ENCODE data around the gene LRRC26.
"Not testable (repeated sequence)": the region's sequence is repeated elsewhere in the genome, so short reads cannot be mapped to it uniquely, and the experiment has no call there.

Gene LRRC26

DNA sequence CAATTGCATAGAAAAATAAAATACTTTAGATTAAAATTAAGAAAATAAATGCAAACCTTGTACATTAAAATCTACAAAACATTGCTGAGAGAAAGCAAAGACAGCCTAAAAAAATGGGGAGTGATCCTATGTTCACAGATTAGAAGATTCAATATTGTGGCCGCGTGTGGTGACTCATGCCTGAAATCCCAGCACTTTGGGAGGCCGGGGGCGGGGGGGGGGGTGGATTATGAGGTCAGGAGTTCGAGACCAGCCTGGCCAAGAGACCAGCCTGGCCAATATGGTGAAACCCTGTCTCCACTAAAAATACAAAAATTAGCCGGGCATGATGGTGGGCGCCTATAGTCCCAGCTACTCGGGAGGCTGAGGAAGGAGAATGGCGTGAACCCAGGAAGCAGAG, 34.7 kb downstream of the LRRC26 start:
- H3K27me3 ChIP-seq (ENCODE audit: control insufficient read depth in 2 of 2, insufficient read depth in 2 of 2, low read length in 2 of 2) = peaks cover 24% of the 10 kb centered on the region in 2 donors
- not testable (repeated sequence) for H3K9ac ChIP-seq (ENCODE audit: low read depth in 1 of 2, low read length in 2 of 2); H3K27ac ChIP-seq (ENCODE audit: low read depth in 2 of 2, low read length in 2 of 2); H3K36me3 ChIP-seq (ENCODE audit: control insufficient read depth in 2 of 2, insufficient read depth in 2 of 2, low read length in 2 of 2); H3K4me1 ChIP-seq (ENCODE audit: control insufficient read depth in 2 of 2, insufficient read depth in 2 of 2, low read length in 2 of 2); H3K9me3 ChIP-seq (ENCODE audit: control insufficient read depth in 2 of 2, low read length in 2 of 2); H3K4me3 ChIP-seq (ENCODE audit: low read length in 2 of 2)

DNA sequence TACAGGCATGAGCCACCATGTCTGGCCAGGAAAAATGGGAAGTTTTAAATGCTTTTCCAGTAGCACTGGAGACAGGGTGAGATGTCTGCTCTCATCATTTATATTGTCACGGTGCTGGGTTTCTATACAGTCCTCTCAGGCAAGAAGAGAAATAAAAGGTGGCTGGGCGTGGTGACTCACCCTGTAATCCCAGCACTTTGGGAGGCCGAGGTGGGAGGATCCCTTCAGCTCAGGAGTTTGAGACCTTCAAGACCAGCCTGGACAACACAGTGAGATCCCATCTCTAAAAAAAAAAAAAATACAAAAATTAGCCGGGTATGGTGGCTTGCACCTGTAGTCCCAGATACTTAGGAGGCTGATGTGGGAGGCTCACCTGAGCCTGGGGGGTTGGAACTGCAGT, 35.7 kb downstream of the LRRC26 start:
- no peak overlapping the region for H3K27ac ChIP-seq (ENCODE audit: low read depth in 2 of 2, low read length in 2 of 2)
- H3K4me1 ChIP-seq (ENCODE audit: control insufficient read depth in 2 of 2, insufficient read depth in 2 of 2, low read length in 2 of 2) = no peaks in the 10 kb centered on the region
- H3K27me3 ChIP-seq (ENCODE audit: control insufficient read depth in 2 of 2, insufficient read depth in 2 of 2, low read length in 2 of 2) = peaks cover 19% of the 10 kb centered on the region in 2 donors
- no peak overlapping the region for H3K4me3 ChIP-seq (ENCODE audit: low read length in 2 of 2)
- H3K36me3 ChIP-seq (ENCODE audit: control insufficient read depth in 2 of 2, insufficient read depth in 2 of 2, low read length in 2 of 2) = no peaks in the 10 kb centered on the region
- no peaks in the 10 kb centered on the region for H3K9me3 ChIP-seq (ENCODE audit: control insufficient read depth in 2 of 2, low read length in 2 of 2)
- no peak overlapping the region for H3K9ac ChIP-seq (ENCODE audit: low read depth in 1 of 2, low read length in 2 of 2)

DNA sequence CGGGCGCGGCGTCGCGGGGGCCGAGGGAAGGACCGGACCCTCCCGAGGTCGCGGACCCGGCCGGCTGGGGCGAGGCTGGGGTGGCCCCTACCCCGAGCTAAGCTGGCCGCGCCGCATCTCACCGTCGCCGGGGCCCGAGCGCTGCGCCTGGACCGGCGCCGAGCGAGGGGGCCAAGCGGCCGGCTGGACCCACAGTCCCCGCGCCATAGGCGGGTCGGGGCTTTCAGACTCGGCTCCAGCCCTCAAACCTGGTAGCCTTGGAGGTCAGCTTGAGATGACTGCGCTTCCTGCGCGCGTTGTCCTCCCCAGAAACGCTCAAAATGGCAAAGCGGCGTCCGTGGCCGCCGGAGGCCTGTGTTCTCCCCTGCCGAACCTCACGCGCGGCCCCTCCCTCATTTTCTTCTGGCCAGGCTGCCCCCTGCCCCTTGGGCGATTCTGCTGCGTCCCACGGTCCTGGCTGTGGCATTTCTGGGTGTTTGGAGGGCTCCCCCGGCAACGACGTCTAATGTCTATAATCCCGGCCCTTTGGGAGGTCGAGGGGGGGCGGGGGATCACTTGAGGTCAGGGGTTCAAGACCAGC, 39.6 kb downstream of the LRRC26 start:
- peak overlapping the region; percentile 29 to 52 for H3K27ac ChIP-seq (ENCODE audit: low read depth in 2 of 2, low read length in 2 of 2)
- no peaks in the 10 kb centered on the region for H3K36me3 ChIP-seq (ENCODE audit: control insufficient read depth in 2 of 2, insufficient read depth in 2 of 2, low read length in 2 of 2)
- H3K9me3 ChIP-seq (ENCODE audit: control insufficient read depth in 2 of 2, low read length in 2 of 2) = no peaks in the 10 kb centered on the region
- peaks cover 16 to 22% of the 10 kb centered on the region in 2 donors for H3K4me1 ChIP-seq (ENCODE audit: control insufficient read depth in 2 of 2, insufficient read depth in 2 of 2, low read length in 2 of 2)
- no peaks in the 10 kb centered on the region for H3K27me3 ChIP-seq (ENCODE audit: control insufficient read depth in 2 of 2, insufficient read depth in 2 of 2, low read length in 2 of 2)
- H3K9ac ChIP-seq (ENCODE audit: low read depth in 1 of 2, low read length in 2 of 2) = peak overlapping the region in 1 of 2 donors; percentile 70
- H3K4me3 ChIP-seq (ENCODE audit: low read length in 2 of 2) = peak overlapping the region; percentile 79 to 80

DNA sequence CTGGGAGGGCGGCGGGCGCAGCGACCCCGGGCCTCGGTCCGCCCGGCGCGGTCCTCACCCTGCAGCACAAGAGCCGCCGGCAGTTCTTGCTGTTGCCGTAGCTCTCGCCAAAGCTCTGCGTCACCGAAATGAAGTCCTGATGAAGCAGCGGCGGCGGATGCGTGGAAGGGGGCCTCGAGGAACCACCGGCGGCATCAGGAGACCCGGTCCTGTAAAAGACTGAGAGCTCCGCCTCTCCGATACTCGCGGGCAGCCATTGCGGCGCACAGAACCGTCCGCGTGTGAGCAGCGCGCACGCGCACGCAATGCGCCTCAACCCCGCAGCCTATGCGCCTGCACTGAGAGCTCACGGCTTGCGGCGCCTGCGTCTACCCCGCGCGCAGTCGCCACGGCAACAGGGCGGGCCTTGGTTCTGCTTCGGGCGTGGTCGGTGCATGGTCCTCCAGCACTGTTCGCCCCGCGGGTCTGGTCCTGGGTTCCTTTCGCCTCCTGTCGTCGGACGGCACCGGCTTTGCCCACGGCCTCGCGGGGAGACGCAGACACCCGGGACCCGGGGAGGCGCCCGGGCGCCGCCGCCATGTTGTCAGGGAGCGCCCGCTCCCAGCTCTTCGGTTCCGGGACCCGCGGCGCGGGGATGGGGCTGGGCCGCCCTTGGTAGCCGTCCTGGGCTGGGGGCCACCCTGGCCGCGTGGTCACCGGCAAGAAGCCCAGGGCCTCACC, 40.2 kb downstream of the LRRC26 start:
- peak overlapping the region; percentile 63 to 70 for H3K9ac ChIP-seq (ENCODE audit: low read depth in 1 of 2, low read length in 2 of 2)
- no peaks in the 10 kb centered on the region for H3K36me3 ChIP-seq (ENCODE audit: control insufficient read depth in 2 of 2, insufficient read depth in 2 of 2, low read length in 2 of 2)
- peaks cover 16 to 22% of the 10 kb centered on the region in 2 donors for H3K4me1 ChIP-seq (ENCODE audit: control insufficient read depth in 2 of 2, insufficient read depth in 2 of 2, low read length in 2 of 2)
- H3K27ac ChIP-seq (ENCODE audit: low read depth in 2 of 2, low read length in 2 of 2) = peak overlapping the region; percentile 29 to 52
- H3K27me3 ChIP-seq (ENCODE audit: control insufficient read depth in 2 of 2, insufficient read depth in 2 of 2, low read length in 2 of 2) = no peaks in the 10 kb centered on the region
- H3K9me3 ChIP-seq (ENCODE audit: control insufficient read depth in 2 of 2, low read length in 2 of 2) = no peaks in the 10 kb centered on the region
- peak overlapping the region; percentile 79 to 80 for H3K4me3 ChIP-seq (ENCODE audit: low read length in 2 of 2)

DNA sequence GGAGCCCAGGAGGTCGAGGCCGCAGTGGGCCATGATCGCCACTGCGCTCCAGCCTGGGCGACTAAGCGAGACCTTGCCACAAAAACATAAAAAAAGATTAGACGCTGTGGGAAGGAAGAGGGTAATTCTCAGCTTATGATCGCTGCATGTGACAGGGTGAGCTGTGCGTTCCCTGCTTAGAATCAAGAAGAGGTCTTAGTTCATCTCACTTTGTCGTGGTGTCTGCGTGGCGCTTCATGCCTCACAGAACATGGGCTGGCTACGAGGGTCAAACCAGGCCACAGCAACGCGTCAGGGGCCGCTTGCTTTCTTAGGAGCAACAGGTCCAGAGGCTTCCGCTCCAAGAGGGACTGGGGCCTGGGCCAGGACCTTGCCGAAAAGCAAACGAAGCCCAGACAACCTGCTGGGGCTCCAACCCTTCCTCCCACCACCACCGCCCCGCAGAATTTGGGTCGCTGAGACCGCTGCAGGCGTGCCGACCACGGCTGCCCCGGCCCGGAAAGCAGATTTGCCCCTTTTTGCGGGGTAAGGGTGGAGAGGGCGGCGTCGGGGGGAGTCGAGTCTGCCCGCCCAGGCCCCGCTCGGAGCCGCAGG, 40.9 kb downstream of the LRRC26 start:
- Histone ChIP-seq H3K4me1 (ENCODE audit: control insufficient read depth in 2 of 2, insufficient read depth in 2 of 2, low read length in 2 of 2) (peaks cover 16 to 22% of the 10 kb centered on the region in 2 donors), H3K36me3 (ENCODE audit: control insufficient read depth in 2 of 2, insufficient read depth in 2 of 2, low read length in 2 of 2) (no peaks in the 10 kb centered on the region), H3K4me3 (ENCODE audit: low read length in 2 of 2) (peak overlapping the region; percentile 79 to 80), H3K9ac (ENCODE audit: low read depth in 1 of 2, low read length in 2 of 2) (peak overlapping the region; percentile 47 to 70), H3K27me3 (ENCODE audit: control insufficient read depth in 2 of 2, insufficient read depth in 2 of 2, low read length in 2 of 2) (no peaks in the 10 kb centered on the region), H3K27ac (ENCODE audit: low read depth in 2 of 2, low read length in 2 of 2) (peak overlapping the region in 1 of 2 donors; percentile 52), H3K9me3 (ENCODE audit: control insufficient read depth in 2 of 2, low read length in 2 of 2) (no peaks in the 10 kb centered on the region)

DNA sequence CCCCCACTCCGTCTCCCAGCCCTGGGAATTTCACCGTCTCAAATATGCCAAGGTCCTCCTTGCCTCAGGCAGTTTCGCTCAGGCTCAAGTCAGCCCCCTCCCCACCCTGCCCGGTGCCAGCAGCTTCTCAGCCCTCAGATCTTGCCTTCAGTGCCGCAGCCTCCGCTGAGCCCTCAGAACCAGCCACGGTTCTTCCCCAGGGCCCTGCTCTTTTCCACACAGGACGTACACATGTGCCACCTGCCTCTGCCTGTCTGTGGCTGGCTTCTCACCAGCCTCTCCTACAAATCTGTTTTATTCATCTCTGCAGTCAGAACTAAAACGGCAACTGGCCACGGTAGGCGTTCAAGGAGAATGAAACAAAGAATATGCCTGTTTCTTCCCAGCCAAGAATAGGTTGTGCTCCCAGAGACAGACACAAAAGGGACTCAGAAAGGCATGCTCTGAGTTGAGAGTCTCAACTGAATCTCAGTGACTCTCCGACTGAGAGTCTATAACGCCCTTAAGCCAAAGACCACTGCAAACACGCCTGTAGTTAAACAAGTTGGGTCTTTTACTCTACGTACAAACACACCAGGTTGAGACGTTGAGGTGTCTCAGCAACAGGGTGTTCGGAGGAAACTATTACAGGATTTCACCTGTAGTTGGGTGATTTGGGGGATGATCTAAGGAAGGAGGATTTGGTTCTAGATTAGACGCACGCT, 41.5 kb downstream of the LRRC26 start:
- H3K9ac ChIP-seq (ENCODE audit: low read depth in 1 of 2, low read length in 2 of 2) = peak overlapping the region in 1 of 2 donors; percentile 16
- H3K4me3 ChIP-seq (ENCODE audit: low read length in 2 of 2) = peak overlapping the region; percentile 79 to 80
- H3K4me1 ChIP-seq (ENCODE audit: control insufficient read depth in 2 of 2, insufficient read depth in 2 of 2, low read length in 2 of 2) = peaks cover 18 to 22% of the 10 kb centered on the region in 2 donors
- H3K36me3 ChIP-seq (ENCODE audit: control insufficient read depth in 2 of 2, insufficient read depth in 2 of 2, low read length in 2 of 2) = no peaks in the 10 kb centered on the region
- H3K9me3 ChIP-seq (ENCODE audit: control insufficient read depth in 2 of 2, low read length in 2 of 2) = no peaks in the 10 kb centered on the region
- peak overlapping the region in 1 of 2 donors; percentile 2 for H3K27ac ChIP-seq (ENCODE audit: low read depth in 2 of 2, low read length in 2 of 2)
- no peaks in the 10 kb centered on the region for H3K27me3 ChIP-seq (ENCODE audit: control insufficient read depth in 2 of 2, insufficient read depth in 2 of 2, low read length in 2 of 2)

DNA sequence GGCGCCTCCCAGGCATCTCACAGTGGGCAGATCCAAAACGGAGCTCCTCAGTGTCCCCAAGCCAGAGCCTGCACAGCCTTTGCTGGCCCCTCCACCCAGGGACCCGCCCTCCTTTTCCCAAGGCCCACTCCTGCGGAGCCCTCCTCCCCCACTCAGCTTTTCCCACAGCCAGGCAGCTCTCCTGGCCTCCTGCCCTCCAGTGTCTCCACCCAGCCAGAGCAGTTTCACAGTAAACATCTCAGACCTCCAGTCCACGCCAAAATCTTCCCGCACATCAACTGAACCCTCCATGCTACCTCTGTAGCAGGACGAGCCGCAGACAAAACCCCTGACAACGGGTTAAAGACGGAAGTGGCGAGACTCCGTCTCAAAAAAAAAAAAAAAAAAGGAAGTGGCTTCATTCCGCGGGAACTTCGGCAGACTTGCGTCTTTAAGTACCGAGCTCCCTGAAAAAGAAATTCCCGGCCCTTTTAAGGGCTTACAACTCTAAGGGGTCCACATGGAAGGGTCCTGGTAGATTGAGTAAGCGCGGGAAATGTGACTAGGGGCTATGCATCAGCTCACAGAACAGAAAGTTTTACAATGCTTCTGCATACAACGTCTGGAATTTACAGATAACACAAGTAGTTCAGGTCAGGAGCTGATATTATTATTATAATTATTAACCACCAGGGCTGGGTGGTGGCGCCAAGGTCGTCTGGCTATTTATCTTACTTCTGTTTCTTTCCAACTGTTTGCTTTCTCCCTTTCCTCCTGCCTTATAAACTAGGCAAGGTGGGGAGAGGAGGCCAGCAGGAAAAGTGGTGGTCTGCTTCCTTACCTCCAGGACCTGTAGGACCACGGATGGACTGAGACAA, 42.3 kb downstream of the LRRC26 start:
- peak overlapping the region; percentile 48 to 52 for H3K9ac ChIP-seq (ENCODE audit: low read depth in 1 of 2, low read length in 2 of 2)
- peaks cover 18 to 22% of the 10 kb centered on the region in 2 donors for H3K4me1 ChIP-seq (ENCODE audit: control insufficient read depth in 2 of 2, insufficient read depth in 2 of 2, low read length in 2 of 2)
- no peaks in the 10 kb centered on the region for H3K27me3 ChIP-seq (ENCODE audit: control insufficient read depth in 2 of 2, insufficient read depth in 2 of 2, low read length in 2 of 2)
- no peaks in the 10 kb centered on the region for H3K36me3 ChIP-seq (ENCODE audit: control insufficient read depth in 2 of 2, insufficient read depth in 2 of 2, low read length in 2 of 2)
- H3K4me3 ChIP-seq (ENCODE audit: low read length in 2 of 2) = peak overlapping the region; percentile 30 to 70
- peak overlapping the region; percentile 29 to 43 for H3K27ac ChIP-seq (ENCODE audit: low read depth in 2 of 2, low read length in 2 of 2)
- no peaks in the 10 kb centered on the region for H3K9me3 ChIP-seq (ENCODE audit: control insufficient read depth in 2 of 2, low read length in 2 of 2)

DNA sequence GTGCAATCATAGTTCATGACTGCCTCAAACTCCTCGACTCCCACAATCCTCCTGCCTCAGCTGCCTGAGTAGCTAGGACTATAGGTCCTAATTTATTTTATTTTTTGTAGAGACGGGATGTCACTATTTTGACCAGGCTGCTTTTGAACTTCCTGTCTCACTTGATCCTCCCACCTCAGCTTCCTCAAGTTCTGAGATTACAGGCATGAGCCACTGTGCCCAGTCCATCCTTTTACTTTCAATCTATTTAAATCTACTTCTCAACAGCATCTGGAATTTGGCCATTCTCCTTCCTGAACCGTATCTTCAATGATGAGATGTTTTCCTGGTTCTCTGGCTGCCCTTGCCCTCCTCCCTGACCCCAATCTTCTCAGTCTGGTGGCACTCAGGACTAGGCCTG, 43.1 kb downstream of the LRRC26 start:
- H3K36me3 ChIP-seq (ENCODE audit: control insufficient read depth in 2 of 2, insufficient read depth in 2 of 2, low read length in 2 of 2) = no peaks in the 10 kb centered on the region
- peak overlapping the region; percentile 30 to 70 for H3K4me3 ChIP-seq (ENCODE audit: low read length in 2 of 2)
- no peaks in the 10 kb centered on the region for H3K9me3 ChIP-seq (ENCODE audit: control insufficient read depth in 2 of 2, low read length in 2 of 2)
- H3K27ac ChIP-seq (ENCODE audit: low read depth in 2 of 2, low read length in 2 of 2) = peak overlapping the region; percentile 29 to 43
- H3K27me3 ChIP-seq (ENCODE audit: control insufficient read depth in 2 of 2, insufficient read depth in 2 of 2, low read length in 2 of 2) = no peaks in the 10 kb centered on the region
- H3K4me1 ChIP-seq (ENCODE audit: control insufficient read depth in 2 of 2, insufficient read depth in 2 of 2, low read length in 2 of 2) = peaks cover 18 to 22% of the 10 kb centered on the region in 2 donors
- peak overlapping the region; percentile 24 to 48 for H3K9ac ChIP-seq (ENCODE audit: low read depth in 1 of 2, low read length in 2 of 2)

DNA sequence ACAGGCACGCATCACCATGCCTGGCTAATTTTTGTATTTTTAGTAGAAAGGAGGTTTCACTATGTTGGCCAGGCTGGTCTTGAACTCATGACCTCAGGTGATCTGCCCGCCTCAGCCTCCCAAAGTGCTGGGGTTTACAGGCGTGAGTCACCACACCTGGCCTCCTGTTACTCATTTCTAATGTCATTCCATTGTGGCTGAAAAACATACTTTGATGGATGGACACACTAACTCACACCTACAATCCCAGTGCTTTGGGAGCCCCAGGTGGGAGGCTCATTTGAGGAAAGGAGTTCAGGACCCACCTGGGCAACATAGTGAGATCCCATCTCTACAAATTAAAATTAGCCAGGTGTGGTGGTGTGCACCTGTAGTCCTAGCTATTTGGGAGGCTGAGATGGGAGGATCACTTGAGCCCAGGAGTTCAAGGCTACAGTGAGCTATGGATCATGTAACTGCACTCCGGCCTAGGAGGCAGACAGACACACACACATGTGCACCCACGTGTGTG, 45.8 kb downstream of the LRRC26 start:
- not testable (repeated sequence) for H3K27ac ChIP-seq (ENCODE audit: low read depth in 2 of 2, low read length in 2 of 2); H3K27me3 ChIP-seq (ENCODE audit: control insufficient read depth in 2 of 2, insufficient read depth in 2 of 2, low read length in 2 of 2); H3K9ac ChIP-seq (ENCODE audit: low read depth in 1 of 2, low read length in 2 of 2); H3K4me3 ChIP-seq (ENCODE audit: low read length in 2 of 2); H3K9me3 ChIP-seq (ENCODE audit: control insufficient read depth in 2 of 2, low read length in 2 of 2); H3K36me3 ChIP-seq (ENCODE audit: control insufficient read depth in 2 of 2, insufficient read depth in 2 of 2, low read length in 2 of 2)
- peaks cover 18 to 22% of the 10 kb centered on the region in 2 donors for H3K4me1 ChIP-seq (ENCODE audit: control insufficient read depth in 2 of 2, insufficient read depth in 2 of 2, low read length in 2 of 2)
